CD14-positive monocyte (primary cell): ENCODE measurements around the gene RAX. TPM values are rescaled to one million over a fixed set of nuclear protein-coding genes. Genes with fewer than 3 reads are reported as not detected.

Source experiments
- DNase-seq, 3 donors: peaks; one replicate each; pipeline ENCODE4 v3.0.0-alpha.2; 2011 to 2022
- H2AFZ ChIP-seq: 2 replicates; pipeline ENCODE4 v1.6.0; 2012; ENCODE audit warnings: mild to moderate bottlenecking, low read depth, low read length, inconsistent platforms; ENCODE audit not compliant: insufficient read depth, poor library complexity, severe bottlenecking
- H3K27ac ChIP-seq, 2 donors: 1 replicate in 1 of 2; 2 replicates in 1 of 2; pipeline ENCODE4 v1.5.1; 2012 to 2013; ENCODE audit warnings: low read length in 2 of 2, control low read depth in 1 of 2, inconsistent platforms in 1 of 2, low read depth in 1 of 2, mild to moderate bottlenecking in 1 of 2
- H3K27me3 ChIP-seq, 2 donors: one replicate each; pipeline versions ENCODE4 v1.6.0 to v1.6.1; 2011 to 2013; ENCODE audit warnings: low read length in 2 of 2; ENCODE audit not compliant: control insufficient read depth in 2 of 2, insufficient read depth in 2 of 2
- H3K36me3 ChIP-seq, 2 donors: replicated peaks in 1 of 2; 1 replicate in 1 of 2; 2 replicates in 1 of 2; pipeline versions ENCODE4 v1.5.1 to v1.6.1; 2012 to 2013; ENCODE audit warnings: low read length in 2 of 2, control low read depth in 1 of 2, inconsistent platforms in 1 of 2, mild to moderate bottlenecking in 1 of 2; ENCODE audit not compliant: insufficient read depth in 2 of 2, control insufficient read depth in 1 of 2
- H3K4me1 ChIP-seq, 2 donors: 1 replicate in 1 of 2; 2 replicates in 1 of 2; pipeline versions ENCODE4 v1.5.1 to v1.6.1; 2012 to 2013; ENCODE audit warnings: low read length in 2 of 2, control low read depth in 1 of 2, inconsistent platforms in 1 of 2, mild to moderate bottlenecking in 1 of 2, moderate library complexity in 1 of 2; ENCODE audit not compliant: insufficient read depth in 2 of 2, control insufficient read depth in 1 of 2
- H3K4me2 ChIP-seq: replicated peaks from 2 replicates; pipeline ENCODE3; 2012; ENCODE audit warnings: low read length, moderate library complexity, mild to moderate bottlenecking; ENCODE audit not compliant: poor library complexity, severe bottlenecking; ENCODE audit errors: extremely low read depth
- H3K4me3 ChIP-seq, 3 experiments: fragments of 200-600 bp in 1 of 3; sonication (generic) in 1 of 3; replicated peaks in 1 of 3; 1 replicate in 2 of 3; 2 replicates in 1 of 3; pipeline ENCODE4 v1.5.1; 2011 to 2013; ENCODE audit warnings: low read length in 3 of 3, mild to moderate bottlenecking in 3 of 3, control low read depth in 2 of 3, low read depth in 2 of 3, inconsistent platforms in 1 of 3, moderate library complexity in 1 of 3
- H3K79me2 ChIP-seq: 2 replicates; pipeline ENCODE4 v1.6.0; 2012; ENCODE audit warnings: mild to moderate bottlenecking, control low read depth, inconsistent platforms, low read length, moderate library complexity; ENCODE audit not compliant: insufficient read depth
- H3K9ac ChIP-seq: 2 replicates; pipeline ENCODE4 v1.6.0; 2017; ENCODE audit warnings: low read length, mild to moderate bottlenecking; ENCODE audit not compliant: insufficient read depth, poor library complexity, severe bottlenecking
- H3K9me3 ChIP-seq, 2 donors: replicated peaks in 1 of 2; 1 replicate in 1 of 2; 2 replicates in 1 of 2; pipeline versions ENCODE4 v1.5.1 to v1.6.1; 2012 to 2013; ENCODE audit warnings: low read length in 2 of 2, control low read depth in 1 of 2; ENCODE audit not compliant: control insufficient read depth in 1 of 2, insufficient read depth in 1 of 2
- H4K20me1 ChIP-seq: 2 replicates; pipeline ENCODE4 v1.6.0; 2012; ENCODE audit warnings: mild to moderate bottlenecking, low read length, control low read depth, moderate library complexity; ENCODE audit not compliant: insufficient read depth
- H3K27ac Mint-ChIP-seq, 7 donors: one replicate each; pipeline ENCODE4 v1.8.0; 2020; ENCODE audit warnings: mild to moderate bottlenecking in 7 of 7, mixed read lengths in 7 of 7, moderate library complexity in 6 of 7, inconsistent platforms in 2 of 7
- H3K27me3 Mint-ChIP-seq, 3 donors: one replicate each; pipeline ENCODE4 v1.8.0; 2021 to 2022; ENCODE audit warnings: low read depth in 3 of 3, mild to moderate bottlenecking in 3 of 3, mixed read lengths in 3 of 3, moderate library complexity in 3 of 3, inconsistent platforms in 1 of 3
- H3K36me3 Mint-ChIP-seq, 2 donors: one replicate each; pipeline ENCODE4 v1.8.0; 2020; ENCODE audit warnings: mixed read lengths in 2 of 2, inconsistent platforms in 1 of 2, mild to moderate bottlenecking in 1 of 2
- H3K4me1 Mint-ChIP-seq: one replicate; pipeline ENCODE4 v1.8.0; 2020; ENCODE audit warnings: mild to moderate bottlenecking, mixed read lengths
- H3K4me3 Mint-ChIP-seq, 2 donors: one replicate each; pipeline ENCODE4 v1.8.0; 2020; ENCODE audit warnings: mild to moderate bottlenecking in 2 of 2, mixed read lengths in 2 of 2, moderate library complexity in 1 of 2
- H3K9me3 Mint-ChIP-seq, 7 donors: one replicate each; pipeline ENCODE4 v1.8.0; 2020 to 2022; ENCODE audit warnings: mixed read lengths in 7 of 7, mild to moderate bottlenecking in 6 of 7, moderate library complexity in 6 of 7, inconsistent platforms in 2 of 7
- CTCF ChIP-seq: fragments of 200-600 bp; IDR thresholded peaks from one replicate; pipeline ENCODE4 v1.8.0; 2022; ENCODE audit warnings: antibody characterized with exemption, mild to moderate bottlenecking
- WGBS: methylation state at CpG from one replicate; pipeline ENCODE4 v1.1.5; 2013; ENCODE audit warnings: missing lambda C conversion rate; ENCODE audit not compliant: insufficient coverage; 5-methylcytosine and 5-hydroxymethylcytosine counted together
- intact Hi-C, 2 donors: fragments of 100-400 bp; cut with micrococcal nuclease; formaldehyde crosslinking; loops; one replicate each; pipeline versions ENCODE4 v1.15.0 to v1.15.1; 2023
- polyA plus RNA-seq, 3 donors: library from polyadenylated mRNA; depleted of rRNA in 1 of 3; unstranded in 2 of 3; stranded (reverse) in 1 of 3; fragments of 300-500 nt in 2 of 3; fragments of >200 nt in 1 of 3; fragmentation: Illumina TruSeq in 2 of 3; gene quantifications; 1 replicate in 2 of 3; 2 replicates in 1 of 3; pipeline ENCODE4 v1.2.3, GENCODE V29; 2012 to 2021

Gene RAX
- polyA plus RNA-seq, 3 donors = not detected

DNA sequence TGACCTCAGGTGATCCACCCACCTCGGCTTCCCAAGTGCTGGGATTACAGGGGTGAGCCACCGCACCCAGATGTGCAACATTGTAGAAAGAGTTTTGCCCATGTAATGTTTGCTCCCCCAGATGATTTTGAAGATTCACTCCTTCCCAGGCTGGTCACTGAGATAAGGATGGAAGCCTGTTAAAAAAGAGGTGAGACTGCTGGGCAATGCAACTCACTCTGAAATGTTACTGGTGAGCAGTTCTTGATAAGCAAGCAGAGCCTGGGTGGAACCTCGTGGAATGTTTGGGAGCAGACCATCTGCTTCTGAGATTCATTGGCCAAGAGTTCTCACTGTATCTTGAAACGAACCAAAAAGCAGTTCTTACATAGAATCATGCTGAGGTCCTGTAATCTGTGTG, 33.6 kb downstream of the RAX start:
- H4K20me1 ChIP-seq = no peaks in the 10 kb centered on the region
- 83% methylated on average over 4 of the region's 4 CpGs for WGBS
- intact Hi-C loops = no loop called here
- Mint-ChIP-seq H3K9me3 (peaks cover 0 to 4% (median 0%) of the 10 kb centered on the region in 7 donors), H3K27ac (no peak overlapping the region), H3K36me3 (no peaks in the 10 kb centered on the region), H3K4me1 (no peaks in the 10 kb centered on the region), H3K4me3 (no peak overlapping the region), H3K27me3 (peaks cover 5 to 9% (median 9%) of the 10 kb centered on the region in 3 donors)
- H2AFZ ChIP-seq = no peak overlapping the region
- no peaks in the 10 kb centered on the region for H3K36me3 ChIP-seq
- H3K79me2 ChIP-seq = no peaks in the 10 kb centered on the region
- TF ChIP-seq CTCF = no peak
- H3K9me3 ChIP-seq = no peaks in the 10 kb centered on the region
- H3K4me1 ChIP-seq = no peaks in the 10 kb centered on the region
- H3K9ac ChIP-seq = no peak overlapping the region
- H3K4me2 ChIP-seq = no peak overlapping the region
- no peak for DNase-seq
- H3K4me3 ChIP-seq = no peak overlapping the region
- peaks cover 0 to under 1% of the 10 kb centered on the region in 2 donors for H3K27me3 ChIP-seq
- no peak overlapping the region for H3K27ac ChIP-seq

DNA sequence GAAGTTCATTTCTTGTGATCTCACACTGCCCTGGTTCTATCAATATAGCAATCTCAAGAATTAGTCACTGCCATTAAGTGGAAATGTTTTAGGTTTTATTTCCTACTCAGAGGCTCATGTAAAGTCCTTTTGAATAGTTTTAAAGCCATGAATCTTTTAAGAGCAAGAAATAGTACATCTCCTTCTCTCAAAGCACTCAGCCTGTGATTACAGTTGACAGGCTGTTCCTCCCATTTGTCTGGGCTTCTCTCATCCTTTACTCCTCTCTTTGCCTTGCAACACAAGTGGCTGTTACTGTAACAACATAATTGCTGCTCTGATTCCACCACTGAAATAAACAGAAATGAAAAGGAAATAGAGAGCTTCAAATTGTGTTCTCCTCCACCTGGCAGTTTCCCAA, 34.9 kb downstream of the RAX start:
- Histone ChIP-seq H3K4me1 (no peaks in the 10 kb centered on the region), H4K20me1 (no peaks in the 10 kb centered on the region), H3K27me3 (no peaks in the 10 kb centered on the region), H3K9me3 (no peaks in the 10 kb centered on the region), H3K27ac (no peak overlapping the region), H3K36me3 (no peaks in the 10 kb centered on the region), H3K9ac (no peak overlapping the region), H3K4me3 (no peak overlapping the region), H3K79me2 (no peaks in the 10 kb centered on the region), H2AFZ (no peak overlapping the region), H3K4me2 (no peak overlapping the region)
- H3K4me3 Mint-ChIP-seq = no peak overlapping the region
- intact Hi-C loops = no loop called here
- H3K4me1 Mint-ChIP-seq = no peaks in the 10 kb centered on the region
- no peak for DNase-seq
- peak overlapping the region in 1 of 7 donors; percentile 5 for H3K27ac Mint-ChIP-seq
- peaks cover 0 to 4% (median 0%) of the 10 kb centered on the region in 7 donors for H3K9me3 Mint-ChIP-seq
- H3K36me3 Mint-ChIP-seq = no peaks in the 10 kb centered on the region
- peaks cover 1 to 9% (median 5%) of the 10 kb centered on the region in 3 donors for H3K27me3 Mint-ChIP-seq
- TF ChIP-seq CTCF = no peak
